Stimulated activated CD4-positive, alpha-beta T cell treated with anti-CD3 and anti-CD28 coated beads, Interleukin-12 subunit alpha, Interleukin-12 subunit beta, amount 100 ng/mL, for 4 hours (primary cell): ENCODE results near the gene PCSK1.
"Not testable (repeated sequence)": the region's sequence is repeated elsewhere in the genome, so short reads cannot be mapped to it uniquely, and the experiment has no call there.

Experiments used
- DNase-seq: peaks from one replicate; pipeline ENCODE4 v3.0.0-alpha.2; 2020

Gene PCSK1

GRCh38 chr5:96425443-96425842 lies 7.6 kb downstream of the PCSK1 start:
- no peak for DNase-seq

GRCh38 chr5:96415897-96416296 lies 17.2 kb downstream of the PCSK1 start:
- no peak for DNase-seq

- no peak for DNase-seq
These were observed 20.1 kb downstream of the PCSK1 start for GRCh38 chr5:96412868-96413449.

- no peak for DNase-seq
These were observed 23.0 kb downstream of the PCSK1 start for GRCh38 chr5:96410013-96410412.

GRCh38 chr5:96408841-96409538 lies 24.1 kb downstream of the PCSK1 start:
- DNase-seq = no peak

GRCh38 chr5:96408210-96408777 lies 24.8 kb downstream of the PCSK1 start:
- no peak for DNase-seq

GRCh38 chr5:96407436-96407835 lies 25.6 kb downstream of the PCSK1 start:
- DNase-seq = no peak

GRCh38 chr5:96404191-96404867 lies 28.7 kb downstream of the PCSK1 start:
- no peak for DNase-seq

- DNase-seq = no peak
These were observed 30.5 kb downstream of the PCSK1 start for GRCh38 chr5:96402500-96402899.

- no peak for DNase-seq
These were observed 36.2 kb downstream of the PCSK1 start for GRCh38 chr5:96396878-96397277.

GRCh38 chr5:96395295-96395694 lies 37.8 kb downstream of the PCSK1 start:
- not testable (repeated sequence) for DNase-seq

- DNase-seq = no peak
These were observed 41.1 kb downstream of the PCSK1 start for GRCh38 chr5:96391921-96392320.

- DNase-seq = no peak
These were observed 44.9 kb downstream of the PCSK1 start for GRCh38 chr5:96388176-96388575.

GRCh38 chr5:96387616-96388015 lies 45.4 kb downstream of the PCSK1 start:
- no peak for DNase-seq

- no peak for DNase-seq
These were observed 47.5 kb downstream of the PCSK1 start for GRCh38 chr5:96385538-96385937.

GRCh38 chr5:96384353-96384752 lies 48.7 kb downstream of the PCSK1 start:
- no peak for DNase-seq

GRCh38 chr5:96381526-96381925 lies 51.5 kb downstream of the PCSK1 start:
- no peak for DNase-seq

- DNase-seq = no peak
These were observed 53.2 kb downstream of the PCSK1 start for GRCh38 chr5:96379896-96380295.

GRCh38 chr5:96377597-96377996 lies 55.5 kb downstream of the PCSK1 start:
- no peak for DNase-seq

- DNase-seq = no peak
These were observed 55.9 kb downstream of the PCSK1 start for GRCh38 chr5:96377167-96377566.

GRCh38 chr5:96374653-96375052 lies 58.4 kb downstream of the PCSK1 start:
- no peak for DNase-seq

GRCh38 chr5:96373381-96373733 lies 59.7 kb downstream of the PCSK1 start:
- DNase-seq = no peak

- no peak for DNase-seq
These were observed 60.2 kb downstream of the PCSK1 start for GRCh38 chr5:96372726-96373380.

GRCh38 chr5:96370976-96371375 lies 62.1 kb downstream of the PCSK1 start:
- DNase-seq = no peak
